WTC11 (cell line): ENCODE results near the gene ATP6V1G1. TPM values are rescaled to one million over a fixed set of nuclear protein-coding genes. Genes with fewer than 3 reads are reported as not detected.
A peak's percentile ranks its signal among the peaks of the same experiment; 100 is the strongest.

Experiments
- ATAC-seq: fragments of 200-7000 bp; cut with Tn5 transposase; 2 replicates; pipeline ENCODE4 v1.10.0; 2021; ENCODE audit warnings: mild to moderate bottlenecking, moderate library complexity
- CTCF ChIA-PET: fragments of 300-600 bp; sonication (Branson Sonifier 250); formaldehyde crosslinking; loops from one replicate; lab custom pipeline; 2021; ENCODE audit warnings: antibody characterized with exemption; lab: Charles Lee
- POLR2A ChIA-PET: fragments of 350-600 bp; sonication (Branson Sonifier 250); formaldehyde crosslinking; loops from one replicate; lab custom pipeline; 2021; ENCODE audit warnings: antibody characterized with exemption; lab: Charles Lee
- DNase-seq: peaks from one replicate; pipeline ENCODE4 v3.0.0; 2021; ENCODE audit warnings: low spot score
- H3K27ac Mint-ChIP-seq: 2 replicates; pipeline ENCODE4 v1.8.0; 2021; ENCODE audit warnings: mixed read lengths
- H3K27me3 Mint-ChIP-seq: 2 replicates; pipeline ENCODE4 v1.8.0; 2021; ENCODE audit warnings: low read depth, mild to moderate bottlenecking, moderate library complexity, mixed read lengths
- H3K36me3 Mint-ChIP-seq: 2 replicates; pipeline ENCODE4 v1.8.0; 2021; ENCODE audit warnings: mixed read lengths
- H3K4me1 Mint-ChIP-seq: 2 replicates; pipeline ENCODE4 v1.8.0; 2022; ENCODE audit warnings: mixed read lengths
- H3K4me3 Mint-ChIP-seq: 2 replicates; pipeline ENCODE4 v1.8.0; 2021; ENCODE audit warnings: mild to moderate bottlenecking, moderate library complexity, mixed read lengths
- H3K9me3 Mint-ChIP-seq: 2 replicates; pipeline ENCODE4 v1.8.0; 2021; ENCODE audit warnings: mixed read lengths
- ATF3 ChIP-seq: sonication (generic); formaldehyde crosslinking; conservative IDR thresholded peaks from 2 replicates; pipeline ENCODE4 v1.8.1; 2022; ENCODE audit warnings: mild to moderate bottlenecking, missing genetic modification reagents
- CBFB ChIP-seq: sonication (generic); formaldehyde crosslinking; IDR thresholded peaks from 2 replicates; pipeline ENCODE4 v1.8.1; 2022; ENCODE audit warnings: mild to moderate bottlenecking, low read depth, missing genetic modification reagents
- CDX4 ChIP-seq: fragments of 250-450 bp; sonication (Bioruptor Pico); IDR thresholded peaks from 2 replicates; pipeline ENCODE4 v1.9.0; 2021; ENCODE audit warnings: moderate library complexity, mild to moderate bottlenecking, inconsistent platforms, borderline replicate concordance
- CREM ChIP-seq: sonication (generic); formaldehyde crosslinking; IDR thresholded peaks from 2 replicates; pipeline ENCODE4 v1.8.1; 2022; ENCODE audit warnings: mild to moderate bottlenecking, missing genetic modification reagents, moderate library complexity
- CTCF ChIP-seq: fragments of 200-600 bp; IDR thresholded peaks from 2 replicates; pipeline ENCODE4 v1.8.0; 2022; ENCODE audit warnings: antibody characterized with exemption
- E2F4 ChIP-seq: sonication (generic); formaldehyde crosslinking; IDR thresholded peaks from 2 replicates; pipeline ENCODE4 v1.8.1; 2022; ENCODE audit warnings: low read depth, mild to moderate bottlenecking, moderate library complexity, missing genetic modification reagents, borderline replicate concordance
- FOXP1 ChIP-seq: sonication (generic); formaldehyde crosslinking; IDR thresholded peaks from 2 replicates; pipeline ENCODE4 v1.8.0; 2022; ENCODE audit warnings: missing genetic modification reagents, mild to moderate bottlenecking, moderate library complexity, borderline replicate concordance
- FOXP4 ChIP-seq: sonication (generic); formaldehyde crosslinking; IDR thresholded peaks from 2 replicates; pipeline ENCODE4 v1.8.0; 2022; ENCODE audit warnings: mild to moderate bottlenecking, missing genetic modification reagents
- GABPB1 ChIP-seq: sonication (generic); formaldehyde crosslinking; IDR thresholded peaks from 2 replicates; pipeline ENCODE4 v1.8.1; 2023; ENCODE audit warnings: mild to moderate bottlenecking, missing genetic modification reagents
- HMGA2 ChIP-seq: fragments of 250-450 bp; sonication (Bioruptor Pico); IDR thresholded peaks from 2 replicates; pipeline ENCODE4 v1.4.0; 2021; ENCODE audit warnings: mild to moderate bottlenecking, moderate library complexity
- KAT7 ChIP-seq: sonication (generic); formaldehyde crosslinking; IDR thresholded peaks from 2 replicates; pipeline ENCODE4 v1.8.1; 2023; ENCODE audit warnings: missing genetic modification reagents, mild to moderate bottlenecking, borderline replicate concordance
- MXD4 ChIP-seq: fragments of 250-450 bp; sonication (Bioruptor Pico); IDR thresholded peaks from 2 replicates; pipeline ENCODE4 v1.8.0; 2021; ENCODE audit warnings: mild to moderate bottlenecking, moderate library complexity, borderline replicate concordance
- NFYB ChIP-seq: sonication (generic); formaldehyde crosslinking; conservative IDR thresholded peaks from 2 replicates; pipeline ENCODE4 v1.8.0; 2022; ENCODE audit warnings: low read depth, missing genetic modification reagents
- NR2C2 ChIP-seq: sonication (generic); formaldehyde crosslinking; IDR thresholded peaks from 2 replicates; pipeline ENCODE4 v1.8.0; 2022; ENCODE audit warnings: mild to moderate bottlenecking, missing genetic modification reagents
- OVOL2 ChIP-seq: fragments of 250-450 bp; sonication (Bioruptor Pico); IDR thresholded peaks from 2 replicates; pipeline ENCODE4 v1.9.0; 2021; ENCODE audit warnings: mild to moderate bottlenecking, borderline replicate concordance
- RELA ChIP-seq: sonication (generic); formaldehyde crosslinking; IDR thresholded peaks from 2 replicates; pipeline ENCODE4 v1.8.1; 2022; ENCODE audit warnings: missing genetic modification reagents, mild to moderate bottlenecking, borderline replicate concordance
- STAT6 ChIP-seq: sonication (generic); formaldehyde crosslinking; conservative IDR thresholded peaks from 2 replicates; pipeline ENCODE4 v1.8.1; 2023; ENCODE audit warnings: mild to moderate bottlenecking, low read depth, missing genetic modification reagents, moderate library complexity
- TEAD1 ChIP-seq: sonication (generic); formaldehyde crosslinking; IDR thresholded peaks from 2 replicates; pipeline ENCODE4 v1.8.0; 2022; ENCODE audit warnings: mild to moderate bottlenecking, missing genetic modification reagents
- TEAD4 ChIP-seq: sonication (generic); formaldehyde crosslinking; IDR thresholded peaks from 2 replicates; pipeline ENCODE4 v1.8.0; 2022; ENCODE audit warnings: mild to moderate bottlenecking, missing genetic modification reagents
- ZBTB21 ChIP-seq: sonication (generic); formaldehyde crosslinking; IDR thresholded peaks from 2 replicates; pipeline ENCODE4 v1.8.1; 2023; ENCODE audit warnings: mild to moderate bottlenecking, missing genetic modification reagents, borderline replicate concordance
- ZBTB43 ChIP-seq: sonication (generic); formaldehyde crosslinking; IDR thresholded peaks from 2 replicates; pipeline ENCODE4 v1.8.1; 2023; ENCODE audit warnings: mild to moderate bottlenecking, missing genetic modification reagents
- ZNF138 ChIP-seq: sonication (generic); formaldehyde crosslinking; conservative IDR thresholded peaks from 2 replicates; pipeline ENCODE4 v1.8.1; 2022; ENCODE audit warnings: mild to moderate bottlenecking, moderate library complexity, missing genetic modification reagents
- ZNF232 ChIP-seq: sonication (generic); formaldehyde crosslinking; IDR thresholded peaks from 2 replicates; pipeline ENCODE4 v1.8.0; 2022; ENCODE audit warnings: mild to moderate bottlenecking, missing genetic modification reagents
- ZNF396 ChIP-seq: fragments of 250-450 bp; sonication (Bioruptor Pico); IDR thresholded peaks from 2 replicates; pipeline ENCODE4 v1.8.0; 2021; ENCODE audit warnings: mild to moderate bottlenecking, moderate library complexity, borderline replicate concordance
- total RNA-seq: library from RNA; stranded (reverse); gene quantifications from 3 replicates; pipeline ENCODE4 v1.2.3, GENCODE V29; 2021

Gene ATP6V1G1
- total RNA-seq, 1 experiment from 2014 or later: 108 TPM

- H3K27ac Mint-ChIP-seq: peak overlapping the region; percentile 84; the same call in 1 of the 2 replicates
- no peak for TF ChIP-seq CBFB (CRISPR knock-in tag)
- TF ChIP-seq TEAD4: no peak
- TF ChIP-seq ZNF396 (CRISPR knock-in tag): no peak
- TF ChIP-seq FOXP1 (CRISPR knock-in tag): no peak
- TF ChIP-seq RELA (CRISPR knock-in tag): no peak
- TF ChIP-seq TEAD1 (CRISPR knock-in tag): no peak
- TF ChIP-seq NR2C2 (CRISPR knock-in tag): no peak
- ChIA-PET CTCF (interaction anchor here (3.5 kb wide), 1 partner anchor 185 kb away, joined by 10 read pairs; no protein-coding TSS in a partner anchor), POLR2A (no interaction called here)
- H3K4me1 Mint-ChIP-seq: peaks cover 30% of the 10 kb centered on the region
- DNase-seq (no peak), ATAC-seq (no peak)
- no peaks in the 10 kb centered on the region for H3K9me3 Mint-ChIP-seq
- H3K27me3 Mint-ChIP-seq: no peaks in the 10 kb centered on the region
- peaks cover 42% of the 10 kb centered on the region for H3K36me3 Mint-ChIP-seq
- H3K4me3 Mint-ChIP-seq: no peak overlapping the region
These were observed 2.8 kb downstream of the ATP6V1G1 start for GRCh38 chr9:114590328-114590727.

- DNase-seq: no peak
- Mint-ChIP-seq H3K27ac (peak overlapping the region; percentile 66), H3K4me3 (no peak overlapping the region), H3K9me3 (no peaks in the 10 kb centered on the region), H3K27me3 (no peaks in the 10 kb centered on the region), H3K36me3 (peaks cover 50% of the 10 kb centered on the region), H3K4me1 (peaks cover 24% of the 10 kb centered on the region)
- ATAC-seq: no peak
- ChIA-PET POLR2A (no interaction called here), CTCF (interaction anchor here (1.1 to 3.5 kb wide), 5 partner anchors 14 to 186 kb away, joined by 3 to 13 read pairs (median 9); no protein-coding TSS in a partner anchor)
- TF ChIP-seq CDX4 (CRISPR knock-in tag) (no peak), FOXP4 (CRISPR knock-in tag) (no peak), HMGA2 (CRISPR knock-in tag) (no peak), CTCF (no peak), OVOL2 (no peak), KAT7 (CRISPR knock-in tag) (no peak), STAT6 (no peak), ZNF138 (CRISPR knock-in tag) (no peak), E2F4 (no peak), GABPB1 (CRISPR knock-in tag) (no peak), ZNF396 (CRISPR knock-in tag) (no peak), MXD4 (CRISPR knock-in tag) (no peak), ZBTB43 (CRISPR knock-in tag) (no peak), ATF3 (CRISPR knock-in tag) (no peak), CREM (CRISPR knock-in tag) (no peak), TEAD1 (CRISPR knock-in tag) (no peak), NFYB (CRISPR knock-in tag) (no peak), ZNF232 (CRISPR knock-in tag) (no peak), ZBTB21 (CRISPR knock-in tag) (no peak)
These were observed 3.8 kb downstream of the ATP6V1G1 start for GRCh38 chr9:114591291-114591787.
